Ishikawa (cell line): ENCODE results near the gene ZDHHC7.

Source experiments
- CREB1 ChIP-seq: IDR thresholded peaks from 2 replicates; pipeline ENCODE4 v1.6.1; 2012; ENCODE audit warnings: low read depth
- EP300 ChIP-seq: IDR thresholded peaks from 2 replicates; pipeline ENCODE4 v1.6.1; 2012; ENCODE audit warnings: borderline replicate concordance
- MAX ChIP-seq: IDR thresholded peaks from 2 replicates; pipeline ENCODE4 v1.6.1; 2012
- RAD21 ChIP-seq: IDR thresholded peaks from 2 replicates; pipeline ENCODE4 v1.6.1; 2012; ENCODE audit warnings: low read depth
- REST ChIP-seq: IDR thresholded peaks from 2 replicates; pipeline ENCODE4 v1.6.1; 2012; ENCODE audit warnings: low read depth, mild to moderate bottlenecking
- TAF1 ChIP-seq: IDR thresholded peaks from 2 replicates; pipeline ENCODE4 v1.6.1; 2012; ENCODE audit warnings: low read depth, mild to moderate bottlenecking
- TCF12 ChIP-seq: IDR thresholded peaks from 2 replicates; pipeline ENCODE4 v1.6.1; 2012; ENCODE audit warnings: low read depth
- YY1 ChIP-seq: IDR thresholded peaks from 2 replicates; pipeline ENCODE4 v1.6.1; 2012; ENCODE audit warnings: low read depth

GRCh38 chr16:85048921-85049562, 37.7 kb upstream of the ZDHHC7 start:
- no peak for TF ChIP-seq RAD21
- no peak for TF ChIP-seq MAX
- no peak for TF ChIP-seq EP300
- no peak for TF ChIP-seq TAF1
- TF ChIP-seq REST = no peak
- TF ChIP-seq CREB1 = no peak
- no peak for TF ChIP-seq YY1
- no peak for TF ChIP-seq TCF12
